GM18526 (cell line): ENCODE results near the gene GPC5.

Source experiments
- POLR2A ChIP-seq: IDR thresholded peaks from 3 replicates; pipeline ENCODE4 v1.6.1; 2011; ENCODE audit not compliant: insufficient read length; ENCODE audit errors: extremely low read depth

GPC5 gene

GRCh38 chr13:91398413-91399188, at the start of gene GPC5:
GPC5 (plus strand) TSS chr13:91398621.
- TF ChIP-seq POLR2A, result no peak

GRCh38 chr13:91348906-91349435, 49.5 kb upstream of the GPC5 start:
- TF ChIP-seq POLR2A, result no peak

- TF ChIP-seq POLR2A, result no peak
Observed at GRCh38 chr13:91349992-91350911, 48.2 kb upstream of the GPC5 start.

- TF ChIP-seq POLR2A, result no peak
Observed at GRCh38 chr13:91351123-91351522, 47.3 kb upstream of the GPC5 start.

- no peak for TF ChIP-seq POLR2A
Observed at GRCh38 chr13:91351980-91352379, 46.4 kb upstream of the GPC5 start.

- no peak for TF ChIP-seq POLR2A
Observed at GRCh38 chr13:91353494-91353893, 44.9 kb upstream of the GPC5 start.

- TF ChIP-seq POLR2A, result no peak
Observed at GRCh38 chr13:91355099-91355825, 43.2 kb upstream of the GPC5 start.

GRCh38 chr13:91355826-91356710, 42.4 kb upstream of the GPC5 start:
- no peak for TF ChIP-seq POLR2A

- TF ChIP-seq POLR2A, result no peak
Observed at GRCh38 chr13:91356919-91357612, 41.4 kb upstream of the GPC5 start.

- no peak for TF ChIP-seq POLR2A
Observed at GRCh38 chr13:91357613-91358386, 40.6 kb upstream of the GPC5 start.

- no peak for TF ChIP-seq POLR2A
Observed at GRCh38 chr13:91358387-91358782, 40.0 kb upstream of the GPC5 start.

GRCh38 chr13:91359111-91359510, 39.3 kb upstream of the GPC5 start:
- no peak for TF ChIP-seq POLR2A

- TF ChIP-seq POLR2A, result no peak
Observed at GRCh38 chr13:91359631-91360030, 38.8 kb upstream of the GPC5 start.

GRCh38 chr13:91360246-91360751, 38.1 kb upstream of the GPC5 start:
- TF ChIP-seq POLR2A, result no peak
